Measurements from ENCODE around the gene ZNF200.

- TF ChIP-seq CTCF (optimal IDR thresholded peaks at IDR 0.05 in 1 of 3, IDR thresholded peaks at IDR 0.05 in 1 of 3, conservative IDR thresholded peaks at IDR 0.05 in 1 of 3; ENCODE audit: extremely low read depth in 1 of 3, insufficient read depth in 2 of 3, low read length in 3 of 3): no peak
- no peak for TF ChIP-seq EZH2 (IDR thresholded peaks at IDR 0.05; ENCODE audit: low read length)
Observed at GRCh38 chr16:3274947-3275346, 40.0 kb upstream of the ZNF200 start.
